Measurements from ENCODE around the gene SPINT1.
"Not testable (repeated sequence)": the region's sequence is repeated elsewhere in the genome, so short reads cannot be mapped to it uniquely, and the experiment has no call there.

The SPINT1 gene

GRCh38 chr15:40830884-40831283, 13.0 kb upstream of the SPINT1 start:
- DNase-seq, result peak; percentile 70

DNA sequence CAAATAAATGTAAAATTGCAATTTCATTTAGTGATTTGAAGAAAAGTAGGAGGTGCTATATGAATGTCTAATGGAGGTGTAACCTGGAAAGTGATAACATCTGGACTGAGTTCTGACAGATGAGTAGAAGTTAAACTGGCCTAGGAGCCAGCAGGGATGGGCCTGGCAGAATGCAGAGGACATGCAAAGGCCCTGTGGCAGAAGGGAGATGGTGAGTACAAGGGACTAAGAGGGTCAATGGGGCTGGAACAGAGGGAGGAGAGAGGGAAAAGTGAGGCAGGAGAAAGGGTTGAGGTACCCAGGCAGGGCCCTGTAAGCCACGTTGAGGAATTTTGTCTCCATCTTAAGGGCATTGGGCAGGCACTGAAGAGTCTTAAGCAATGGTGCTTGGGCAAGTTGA, 12.0 kb upstream of the SPINT1 start:
- DNase-seq, result no peak

- no peak for DNase-seq
Measured at GRCh38 chr15:40832903-40833302, 10.9 kb upstream of the SPINT1 start.

DNA sequence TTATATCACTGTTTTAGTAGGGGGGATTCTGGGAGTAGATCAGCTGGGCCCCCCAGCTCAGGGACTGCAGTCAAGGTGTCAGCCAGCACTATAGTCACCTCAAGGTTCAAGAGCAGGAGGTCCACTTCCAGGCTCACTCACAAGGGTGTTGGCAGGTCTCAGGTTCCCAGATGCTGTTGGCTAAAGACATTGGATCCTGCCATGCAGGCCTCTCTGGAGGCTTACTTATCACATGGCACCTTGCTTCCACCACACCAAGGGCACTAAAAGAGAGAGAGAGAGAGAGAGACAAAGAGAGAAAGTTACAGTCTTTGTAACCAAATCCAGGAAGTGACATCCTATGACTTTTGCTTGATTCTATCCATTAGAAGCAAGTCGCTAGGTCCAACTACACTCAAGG, 7.8 kb upstream of the SPINT1 start:
- DNase-seq, result no peak

DNA sequence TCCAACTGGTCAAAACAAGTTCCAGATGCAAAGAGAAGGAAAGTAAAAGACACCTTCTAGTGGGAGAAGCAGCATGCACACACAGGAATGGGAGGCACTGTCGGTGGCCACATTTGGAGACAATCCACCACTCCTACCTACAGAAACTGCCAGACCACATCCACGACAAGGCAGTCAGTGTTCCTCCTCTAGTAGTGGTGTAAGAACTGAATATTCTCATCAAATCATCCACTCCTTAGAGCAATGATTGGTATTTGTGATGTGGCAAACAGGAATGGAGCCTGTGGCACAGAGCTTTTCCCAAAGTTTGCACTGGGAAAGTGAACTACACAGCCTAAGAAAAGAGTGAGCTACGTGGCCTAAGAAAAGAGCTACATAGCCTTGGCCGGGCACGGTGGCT, 5.1 kb upstream of the SPINT1 start:
- DNase-seq, result no peak

GRCh38 chr15:40841741-40842140, 2.1 kb upstream of the SPINT1 start:
- DNase-seq, result no peak

DNA sequence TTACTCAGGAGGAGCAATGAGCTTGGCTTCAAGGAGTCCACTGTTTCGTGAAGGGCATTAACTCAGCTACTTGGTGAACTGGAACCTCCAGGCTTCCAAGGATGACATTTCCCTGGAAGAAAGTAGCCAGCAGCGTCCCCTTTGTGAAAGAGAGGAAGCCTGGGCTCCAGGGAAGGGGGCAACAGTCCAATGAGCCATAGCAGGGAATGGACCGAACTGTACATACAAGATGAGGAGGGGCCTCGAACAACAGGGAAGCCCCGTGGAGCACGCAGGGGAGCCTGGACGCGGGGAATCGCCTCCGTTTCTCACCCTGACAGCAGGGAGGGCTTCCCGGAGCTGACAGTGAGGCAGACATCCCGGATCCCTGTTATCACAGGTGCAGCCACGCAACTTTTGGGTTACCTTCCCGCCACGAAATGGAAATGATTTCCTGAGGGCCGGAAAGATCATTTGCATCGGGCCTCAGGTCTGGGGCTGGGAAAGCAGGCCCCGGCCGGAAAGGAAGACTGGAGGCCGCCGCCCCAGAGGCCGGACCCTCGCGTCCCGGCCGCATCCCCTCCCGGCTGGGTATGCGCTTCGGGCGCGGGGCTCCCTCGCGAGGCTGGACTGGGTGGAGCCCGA, 475 bp upstream of the SPINT1 start:
- DNase-seq, result no peak

GRCh38 chr15:40844696-40845030, 815 bp downstream of the SPINT1 start:
- DNase-seq, result no peak

DNA sequence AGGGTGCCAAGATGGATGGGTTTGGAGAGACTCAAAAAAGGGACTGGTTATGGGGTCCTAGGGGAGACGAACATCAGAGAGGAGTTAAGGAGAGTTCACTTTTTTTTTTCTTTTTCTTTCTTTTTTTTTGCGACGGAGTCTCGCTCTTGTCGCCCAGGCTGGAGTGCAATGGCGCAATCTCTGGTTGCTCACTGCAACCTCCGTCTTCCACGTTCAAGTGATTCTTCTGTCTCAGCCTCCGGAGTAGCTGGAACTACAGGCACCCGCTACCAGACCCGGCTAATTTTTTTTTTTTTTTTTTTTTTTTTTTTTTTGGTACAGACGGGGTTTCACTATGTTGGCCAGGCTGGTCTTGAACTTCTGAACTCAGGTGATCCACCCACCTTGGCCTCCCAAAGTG, 1.2 kb downstream of the SPINT1 start:
- DNase-seq, result no peak

- DNase-seq, result no peak
Measured at GRCh38 chr15:40845511-40846284, 1.9 kb downstream of the SPINT1 start.

DNA sequence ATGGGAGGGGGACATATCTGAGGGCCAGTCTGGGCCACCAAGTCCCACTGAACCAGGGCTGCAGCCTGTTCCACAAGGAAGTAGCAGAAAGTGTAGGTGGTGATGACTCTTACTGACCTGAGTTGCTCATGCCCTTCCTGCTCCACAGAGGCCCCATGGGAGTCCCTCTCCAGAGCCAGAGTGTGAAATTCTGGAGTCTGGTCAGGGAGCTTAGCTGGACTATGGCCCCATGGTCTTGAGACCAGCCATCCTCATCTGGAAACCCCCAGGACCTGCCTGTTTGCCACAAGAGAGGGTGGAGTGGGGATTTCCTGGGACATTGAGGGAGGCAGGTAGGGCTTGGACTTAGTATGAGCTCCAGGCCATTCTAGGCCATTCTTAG, 3.0 kb downstream of the SPINT1 start:
- no peak for DNase-seq

GRCh38 chr15:40847223-40847961, 3.5 kb downstream of the SPINT1 start:
- peak; percentile 34 for DNase-seq

DNA sequence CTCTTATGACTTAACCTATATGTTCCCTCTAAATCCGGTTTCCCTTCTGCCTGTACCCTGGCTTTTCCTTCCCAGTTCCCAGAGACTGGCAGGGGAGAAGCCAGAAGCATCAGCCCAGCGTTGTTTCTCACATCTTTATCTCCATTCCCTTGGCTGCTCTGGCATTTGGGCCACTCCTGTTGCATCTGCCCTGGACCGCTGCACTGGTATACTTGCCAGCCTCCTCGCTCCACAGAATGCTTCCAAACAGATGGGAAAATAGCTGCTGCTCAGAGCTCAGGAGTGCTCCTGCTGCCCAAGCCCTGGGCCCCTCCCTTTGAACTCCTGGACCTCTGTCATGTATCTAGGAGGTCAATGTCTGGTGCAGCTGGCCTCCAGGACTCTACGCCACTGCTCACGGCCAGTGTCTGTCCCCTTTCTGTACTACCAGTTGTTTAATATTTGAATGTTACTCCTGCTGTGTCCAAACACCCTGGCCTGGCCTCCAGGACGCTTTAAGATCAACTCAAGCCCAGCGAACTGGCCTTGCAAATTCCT, 6.8 kb downstream of the SPINT1 start:
- no peak for DNase-seq

GRCh38 chr15:40852529-40852928, 8.7 kb downstream of the SPINT1 start:
- no peak for DNase-seq

- no peak for DNase-seq
Measured at GRCh38 chr15:40853241-40853890, 9.5 kb downstream of the SPINT1 start.

- no peak for DNase-seq
Measured at GRCh38 chr15:40854161-40854560, 10.3 kb downstream of the SPINT1 start.

DNA sequence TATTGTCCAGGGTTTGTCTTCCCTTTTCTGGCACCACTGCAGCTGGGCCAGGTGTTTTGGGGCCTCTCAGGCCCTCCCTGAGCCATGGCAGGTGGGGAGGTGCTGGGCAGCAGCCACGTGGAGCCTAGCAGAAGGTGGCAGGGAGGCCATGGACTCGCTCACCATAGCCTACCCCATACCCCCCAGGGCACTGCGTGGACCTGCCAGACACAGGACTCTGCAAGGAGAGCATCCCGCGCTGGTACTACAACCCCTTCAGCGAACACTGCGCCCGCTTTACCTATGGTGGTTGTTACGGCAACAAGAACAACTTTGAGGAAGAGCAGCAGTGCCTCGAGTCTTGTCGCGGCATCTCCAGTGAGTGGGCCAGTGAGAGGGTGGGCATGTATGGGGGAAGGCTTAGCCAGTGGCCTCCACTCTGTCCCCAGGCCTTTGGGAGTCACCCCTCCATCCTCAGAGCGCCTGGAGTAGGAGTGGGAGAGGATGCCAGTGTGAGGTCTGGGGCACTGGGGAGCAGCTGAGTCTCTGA, 11.9 kb downstream of the SPINT1 start:
- no peak for DNase-seq

- DNase-seq, result no peak
Measured at GRCh38 chr15:40856746-40857145, 12.9 kb downstream of the SPINT1 start.

GRCh38 chr15:40857601-40858341, 13.9 kb downstream of the SPINT1 start:
- no peak for DNase-seq

- no peak for DNase-seq
Measured at GRCh38 chr15:40858706-40859105, 14.9 kb downstream of the SPINT1 start.

DNA sequence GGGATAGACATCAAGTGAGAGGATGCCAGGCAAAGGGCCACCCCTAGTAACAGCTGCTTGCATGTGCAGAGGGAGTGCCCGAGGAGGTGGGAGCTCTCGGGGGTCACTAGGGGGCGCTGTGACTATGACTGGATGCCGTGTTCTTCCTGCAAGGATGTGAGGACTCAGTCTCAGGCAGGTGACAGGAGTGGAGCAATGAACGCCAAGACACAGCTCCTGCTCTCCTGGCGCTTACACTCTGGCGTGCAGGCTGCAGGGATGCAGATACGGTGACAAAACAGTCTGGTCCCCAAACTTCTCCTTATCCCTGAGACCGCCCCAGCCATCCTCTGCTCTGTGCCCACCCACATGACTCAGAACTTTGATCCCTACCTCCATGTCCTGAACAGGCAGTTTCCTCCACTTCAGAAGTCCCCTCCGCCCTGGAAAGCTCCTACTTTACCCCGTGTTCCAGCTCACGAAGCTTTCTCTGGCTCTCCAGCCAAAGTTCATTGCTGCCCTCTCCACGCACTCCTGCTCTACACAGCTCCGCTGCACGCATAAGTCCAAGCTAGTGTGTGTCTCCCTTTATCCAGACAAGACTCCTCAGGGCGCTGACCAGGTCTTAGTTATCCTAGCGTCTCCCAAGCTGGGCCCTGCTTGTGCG, 15.5 kb downstream of the SPINT1 start:
- DNase-seq, result no peak

GRCh38 chr15:40861147-40861546, 17.3 kb downstream of the SPINT1 start:
- not testable (repeated sequence) for DNase-seq

All from NCI-H187 treated with DMSO at 0.1 percent for 48 hours (cell line).